Skeletal muscle tissue (tissue), 4 donors: ENCODE data around the gene RPUSD1. TPM values are rescaled to one million over a fixed set of nuclear protein-coding genes. Genes with fewer than 3 reads are reported as not detected.

Experiments
- H3K27ac ChIP-seq: one replicate; pipeline ENCODE4 v1.7.0; 2013; ENCODE audit warnings: mild to moderate bottlenecking, low read depth, low read length, inconsistent platforms
- H3K27me3 ChIP-seq, 3 donors: one replicate each; pipeline ENCODE4 v1.7.0; 2013; ENCODE audit warnings: low read length in 3 of 3; ENCODE audit not compliant: control insufficient read depth in 3 of 3, insufficient read depth in 3 of 3
- H3K36me3 ChIP-seq, 3 donors: one replicate each; pipeline ENCODE4 v1.7.0; 2013; ENCODE audit warnings: low read length in 3 of 3; ENCODE audit not compliant: control insufficient read depth in 3 of 3, insufficient read depth in 3 of 3
- H3K4me1 ChIP-seq, 3 donors: one replicate each; pipeline ENCODE4 v1.7.0; 2013; ENCODE audit warnings: low read length in 3 of 3, mild to moderate bottlenecking in 3 of 3; ENCODE audit not compliant: control insufficient read depth in 3 of 3, insufficient read depth in 3 of 3
- H3K4me3 ChIP-seq, 3 donors: one replicate each; pipeline ENCODE4 v1.7.0; 2013; ENCODE audit warnings: low read length in 3 of 3
- H3K9ac ChIP-seq, 3 donors: one replicate each; pipeline ENCODE4 v1.7.0; 2013; ENCODE audit warnings: low read length in 3 of 3, mild to moderate bottlenecking in 3 of 3, moderate library complexity in 2 of 3, low read depth in 1 of 3
- H3K9me3 ChIP-seq, 3 donors: one replicate each; pipeline ENCODE4 v1.7.0; 2013; ENCODE audit warnings: low read length in 3 of 3; ENCODE audit not compliant: control insufficient read depth in 3 of 3
- total RNA-seq: library from RNA; depleted of rRNA; stranded (reverse); fragments of >200 nt; gene quantifications from one replicate; pipeline ENCODE4 v1.2.3, GENCODE V29; 2014
- donor health status: Osteomylitis.

Gene RPUSD1
- total RNA-seq, 1 donor from 2014 or later = 8.9 TPM

DNA sequence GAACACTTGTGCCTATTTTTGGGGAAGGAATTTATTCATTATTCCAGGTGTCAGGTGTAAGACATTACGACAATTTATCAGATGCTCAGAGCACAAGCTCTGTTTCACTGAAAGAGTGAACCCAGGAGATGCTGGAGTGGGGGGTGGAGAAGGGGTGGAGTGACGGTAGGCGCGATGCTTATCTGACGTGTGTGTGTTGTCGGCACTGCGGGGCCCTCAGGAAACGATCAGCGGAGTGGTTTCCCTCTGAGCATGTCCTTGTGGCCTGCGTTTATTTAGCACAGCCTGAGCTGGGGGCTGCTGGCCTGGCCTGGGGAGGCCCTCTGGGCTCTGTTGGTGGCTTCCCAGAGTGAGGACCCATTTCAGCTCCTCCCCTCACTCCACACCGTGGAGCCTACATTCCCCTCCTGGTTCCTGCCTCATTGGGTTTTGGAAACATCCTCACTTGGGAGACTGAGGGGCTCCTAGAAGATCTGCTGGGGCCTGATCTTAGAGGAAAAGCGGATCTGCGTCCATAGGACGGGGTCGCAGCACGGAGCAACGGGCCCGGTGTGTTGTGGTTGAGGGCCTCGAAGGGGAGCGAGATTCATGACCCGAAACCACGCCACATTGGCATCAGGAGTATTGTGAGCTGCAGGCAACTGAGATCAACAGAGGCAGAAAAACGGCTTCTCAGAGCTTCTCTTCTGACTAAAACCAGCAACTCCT is 31.3 kb upstream of the RPUSD1 start:
- Histone ChIP-seq H3K9ac (no peak overlapping the region), H3K27ac (no peak overlapping the region), H3K27me3 (peaks cover 55 to 66% (median 63%) of the 10 kb centered on the region in 3 donors), H3K4me1 (no peaks in the 10 kb centered on the region), H3K9me3 (no peaks in the 10 kb centered on the region), H3K36me3 (no peaks in the 10 kb centered on the region), H3K4me3 (no peak overlapping the region)

DNA sequence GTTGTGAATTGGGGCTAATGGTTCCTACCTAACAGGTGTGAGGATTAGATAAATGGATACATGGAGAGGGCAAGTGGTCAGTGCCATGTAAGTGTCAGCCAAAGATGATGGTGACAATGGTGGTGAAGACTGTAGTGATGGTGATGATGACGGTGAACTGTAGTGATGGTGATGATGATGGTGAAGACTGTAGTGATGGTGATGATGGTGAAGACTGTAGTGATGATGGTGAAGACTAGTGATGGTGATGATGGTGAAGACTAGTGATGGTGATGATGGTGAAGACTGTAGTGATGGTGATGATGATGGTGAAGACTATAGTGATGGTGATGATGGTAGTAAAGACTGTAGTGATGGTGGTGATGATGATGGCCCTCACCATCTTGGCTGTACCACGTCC is 30.4 kb upstream of the RPUSD1 start:
- Histone ChIP-seq H3K27ac (no peak overlapping the region), H3K27me3 (peaks cover 57 to 68% (median 64%) of the 10 kb centered on the region in 3 donors), H3K9ac (no peak overlapping the region), H3K36me3 (no peaks in the 10 kb centered on the region), H3K4me3 (no peak overlapping the region), H3K4me1 (no peaks in the 10 kb centered on the region), H3K9me3 (no peaks in the 10 kb centered on the region)

DNA sequence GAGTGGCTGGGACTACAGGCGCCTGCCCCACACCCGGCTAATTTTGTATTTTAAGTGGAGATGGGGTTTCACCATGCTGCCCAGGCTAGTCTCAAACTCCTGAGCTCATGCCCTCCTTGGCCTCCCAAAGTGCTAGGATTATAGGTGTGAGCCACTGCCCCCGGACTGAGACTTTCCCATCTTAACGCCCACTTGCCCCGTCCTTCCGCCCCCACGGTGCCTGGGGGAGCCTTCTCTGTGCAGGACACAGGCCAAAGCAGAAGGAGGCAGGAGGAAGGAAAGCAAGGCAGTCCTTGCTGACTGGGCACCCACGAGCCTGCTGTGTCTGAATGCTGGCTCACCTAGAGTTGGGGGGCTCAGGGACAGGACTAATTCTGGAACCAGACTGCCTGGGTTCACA is 30.0 kb upstream of the RPUSD1 start:
- no peaks in the 10 kb centered on the region for H3K4me1 ChIP-seq
- no peak overlapping the region for H3K9ac ChIP-seq
- H3K36me3 ChIP-seq = no peaks in the 10 kb centered on the region
- H3K27ac ChIP-seq = no peak overlapping the region
- no peaks in the 10 kb centered on the region for H3K9me3 ChIP-seq
- H3K27me3 ChIP-seq = peaks cover 61 to 72% (median 64%) of the 10 kb centered on the region in 3 donors
- H3K4me3 ChIP-seq = no peak overlapping the region

DNA sequence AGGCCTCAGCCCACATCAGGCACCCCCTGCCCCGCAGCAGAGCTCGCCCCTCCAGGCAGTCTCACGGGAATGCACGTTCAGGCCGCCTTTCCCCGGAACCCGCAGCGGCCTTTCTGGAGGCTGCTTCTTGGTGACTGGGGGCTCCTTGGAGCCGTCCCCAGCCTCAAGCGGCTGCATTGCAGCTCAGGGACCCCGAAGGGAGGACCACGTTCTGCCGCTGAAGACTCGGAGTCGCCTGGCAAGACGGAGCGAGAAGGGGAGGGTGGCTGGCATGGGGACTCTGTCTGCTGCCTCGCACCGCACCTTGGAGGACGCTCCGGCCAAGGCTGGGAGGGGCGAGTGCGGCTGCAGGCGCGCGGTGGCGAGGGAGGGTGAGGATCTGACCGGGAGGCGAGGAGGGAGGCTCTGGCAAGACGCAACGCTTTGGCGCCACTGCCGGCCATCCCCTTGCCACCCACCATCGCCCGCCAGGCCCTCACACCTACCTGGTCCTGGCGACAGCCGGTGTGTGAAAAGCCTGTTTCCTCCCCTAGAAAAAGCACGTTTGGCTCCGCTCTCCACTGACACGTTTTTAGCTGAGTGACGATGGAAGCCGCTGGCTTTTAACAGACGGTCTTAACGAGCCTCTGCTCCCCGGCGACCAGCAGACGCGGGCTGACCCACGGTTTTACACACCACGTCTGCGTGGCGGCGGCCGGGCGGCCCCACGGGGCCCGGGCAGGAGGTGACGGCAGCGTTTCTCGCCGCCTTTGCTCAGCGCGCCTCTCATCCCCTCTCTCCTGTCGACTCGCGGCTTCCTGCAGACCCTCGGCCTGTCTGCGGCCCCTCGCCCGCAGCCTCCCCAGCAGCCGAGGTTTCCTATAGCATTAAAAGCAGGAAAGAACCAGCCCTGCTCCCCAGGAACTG is 29.1 kb upstream of the RPUSD1 start:
- peaks cover 62 to 71% (median 62%) of the 10 kb centered on the region in 3 donors for H3K27me3 ChIP-seq
- no peak overlapping the region for H3K4me3 ChIP-seq
- H3K9ac ChIP-seq = no peak overlapping the region
- H3K36me3 ChIP-seq = no peaks in the 10 kb centered on the region
- H3K4me1 ChIP-seq = no peaks in the 10 kb centered on the region
- H3K9me3 ChIP-seq = no peaks in the 10 kb centered on the region
- H3K27ac ChIP-seq = no peak overlapping the region

DNA sequence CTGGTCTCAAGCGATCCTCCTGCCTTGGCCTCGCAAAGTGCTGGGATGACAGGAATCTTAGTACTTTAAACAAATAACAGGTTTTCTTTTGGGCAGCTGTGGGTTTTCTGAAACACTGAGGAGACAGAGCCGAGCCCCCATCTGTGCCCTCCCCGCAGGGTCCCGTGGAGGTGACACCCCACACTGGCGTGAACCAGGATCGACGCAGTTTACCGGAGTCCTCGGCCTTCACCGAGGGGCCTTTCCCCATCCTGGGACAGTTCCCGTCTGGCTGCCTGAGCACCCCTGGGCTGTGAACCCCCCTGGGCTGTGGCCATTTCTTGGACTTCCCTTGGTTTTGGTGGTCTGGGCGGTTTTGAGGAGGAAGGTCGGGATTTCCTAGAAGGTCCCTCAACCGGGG is 27.7 kb upstream of the RPUSD1 start:
- no peak overlapping the region for H3K9ac ChIP-seq
- H3K36me3 ChIP-seq = no peaks in the 10 kb centered on the region
- no peaks in the 10 kb centered on the region for H3K4me1 ChIP-seq
- peaks cover 0 to 2% (median 0%) of the 10 kb centered on the region in 3 donors for H3K9me3 ChIP-seq
- H3K27ac ChIP-seq = no peak overlapping the region
- H3K27me3 ChIP-seq = peaks cover 62 to 71% (median 71%) of the 10 kb centered on the region in 3 donors
- H3K4me3 ChIP-seq = no peak overlapping the region

DNA sequence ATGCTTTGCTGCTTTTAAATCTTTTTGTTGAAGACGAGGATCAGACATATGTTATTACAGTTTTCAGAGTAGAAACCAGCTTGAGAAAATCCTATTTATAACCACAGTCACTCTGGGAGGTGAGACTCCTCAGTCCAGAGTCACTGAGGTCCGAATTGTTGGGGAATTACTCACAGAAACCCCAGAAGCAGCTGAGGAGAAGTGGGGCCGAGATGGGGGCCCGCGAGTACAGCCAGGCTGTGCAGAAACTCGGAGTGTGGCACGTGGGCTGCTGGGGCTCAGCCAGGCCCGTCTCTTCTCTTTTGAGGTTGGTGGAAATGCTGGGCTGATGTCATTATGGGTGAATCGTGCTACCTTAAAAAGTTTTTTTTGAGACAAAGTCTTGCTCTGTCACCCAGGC is 26.8 kb upstream of the RPUSD1 start:
- Histone ChIP-seq H3K27me3 (peaks cover 67 to 79% (median 74%) of the 10 kb centered on the region in 3 donors), H3K9ac (no peak overlapping the region), H3K27ac (no peak overlapping the region), H3K4me3 (no peak overlapping the region), H3K9me3 (peaks cover 0 to 2% (median 0%) of the 10 kb centered on the region in 3 donors), H3K4me1 (no peaks in the 10 kb centered on the region), H3K36me3 (no peaks in the 10 kb centered on the region)

DNA sequence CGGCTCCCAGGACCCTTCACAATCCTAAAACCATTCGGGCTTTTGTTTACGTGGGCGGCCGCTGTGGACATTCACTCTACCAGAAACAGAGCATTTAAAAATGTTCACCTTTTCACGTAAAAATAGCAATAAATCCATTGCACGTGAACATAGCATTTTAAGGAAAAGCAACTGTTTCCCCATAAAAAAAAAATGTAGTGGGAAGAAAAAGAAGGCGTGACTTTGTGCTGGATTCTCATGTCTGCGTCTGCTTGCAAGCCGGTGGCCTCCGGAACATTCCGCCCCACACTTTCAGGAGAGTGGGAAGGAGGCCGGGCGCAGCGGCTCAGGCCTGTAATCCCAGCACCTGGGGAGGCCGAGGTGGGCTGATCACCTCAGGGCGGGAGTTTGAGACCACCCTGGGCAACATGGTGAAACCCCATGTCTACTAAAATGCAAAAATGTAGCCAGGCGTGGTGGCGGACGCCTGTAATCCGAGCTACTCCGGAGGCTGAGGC is 25.8 kb upstream of the RPUSD1 start:
- Histone ChIP-seq H3K27me3 (peaks cover 57 to 72% (median 65%) of the 10 kb centered on the region in 3 donors), H3K27ac (no peak overlapping the region), H3K4me1 (no peaks in the 10 kb centered on the region), H3K36me3 (no peaks in the 10 kb centered on the region), H3K9me3 (peaks cover 0 to 2% (median 0%) of the 10 kb centered on the region in 3 donors), H3K4me3 (no peak overlapping the region), H3K9ac (no peak overlapping the region)

DNA sequence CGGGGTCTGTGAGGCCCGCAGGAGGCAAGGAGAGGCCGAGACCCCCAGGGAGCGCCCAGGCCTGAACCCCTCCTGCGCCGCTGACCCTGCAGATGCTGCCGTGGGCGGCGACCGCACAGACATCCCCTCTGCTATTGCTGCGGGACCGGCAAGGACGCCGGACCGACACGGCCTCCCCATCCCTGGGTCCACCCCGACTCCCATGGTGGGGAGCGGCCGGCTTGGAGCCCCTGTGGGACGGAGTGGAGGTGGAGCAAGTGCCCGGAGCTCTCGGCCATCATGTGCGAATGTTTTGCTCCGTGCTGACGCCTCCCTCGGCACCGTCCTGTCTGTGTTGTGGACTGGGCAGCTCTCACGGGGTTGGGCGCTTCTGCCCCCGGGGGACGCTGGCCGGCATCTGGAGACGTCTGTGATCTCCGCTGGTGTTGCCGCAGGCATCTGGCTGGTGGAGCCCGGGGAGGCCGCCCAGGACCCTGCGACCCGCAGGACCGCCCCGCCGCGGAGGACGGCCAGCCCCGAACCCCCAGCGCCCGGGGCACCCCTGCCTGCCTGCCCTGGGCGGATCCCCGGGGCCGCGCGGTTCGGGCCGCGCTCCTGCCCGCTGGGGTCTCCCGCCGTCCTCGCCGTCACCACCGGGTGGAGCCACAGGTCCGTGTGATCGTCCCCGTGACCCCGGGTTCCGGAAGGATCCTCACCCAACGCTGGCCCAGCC is 25.2 kb upstream of the RPUSD1 start:
- Histone ChIP-seq H3K27ac (no peak overlapping the region), H3K36me3 (no peaks in the 10 kb centered on the region), H3K4me3 (no peak overlapping the region), H3K9me3 (peaks cover 0 to 2% (median 0%) of the 10 kb centered on the region in 3 donors), H3K27me3 (peaks cover 55 to 72% (median 61%) of the 10 kb centered on the region in 3 donors), H3K9ac (no peak overlapping the region), H3K4me1 (peaks cover 0 to 4% (median 2%) of the 10 kb centered on the region in 3 donors)

DNA sequence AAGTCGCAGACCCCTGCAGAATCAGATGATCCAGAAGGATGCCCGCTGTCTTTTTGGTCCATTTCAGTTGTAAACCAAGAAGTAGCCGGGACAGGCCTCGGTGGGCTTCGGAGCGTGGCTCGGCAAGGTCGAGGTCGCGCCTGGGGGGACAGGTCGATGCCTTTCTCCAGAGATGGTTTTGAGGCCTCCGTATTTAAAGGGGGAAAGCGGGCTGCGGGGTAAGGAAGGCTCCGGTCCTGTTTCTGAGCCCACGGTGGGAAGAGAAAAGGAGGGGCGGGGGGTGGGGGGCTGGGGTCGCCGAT is 19.9 kb upstream of the RPUSD1 start:
- Histone ChIP-seq H3K36me3 (no peaks in the 10 kb centered on the region), H3K9ac (peak overlapping the region in 2 of 3 donors; percentile 33 to 74), H3K4me3 (peak overlapping the region; percentile 69 to 79 (median 76)), H3K4me1 (peaks cover 4 to 11% (median 6%) of the 10 kb centered on the region in 3 donors), H3K27me3 (peaks cover 30 to 65% (median 45%) of the 10 kb centered on the region in 3 donors), H3K9me3 (peaks cover 0 to 2% (median 0%) of the 10 kb centered on the region in 3 donors), H3K27ac (no peak overlapping the region)
